ENCODE data around the gene MYH2. TPM values are rescaled to one million over a fixed set of nuclear protein-coding genes. Genes with fewer than 3 reads are reported as not detected.

Gene MYH2
- total RNA-seq, 4 donors from 2014 or later = under 0.01 to 1.4 (median 0.34) TPM

- no peaks in the 10 kb centered on the region for H3K4me1 ChIP-seq
- intact Hi-C loops (cut with DNase I) = no loop called here
- no peak for TF ChIP-seq POLR2A (IDR thresholded peaks at IDR 0.05; ENCODE audit: low read depth)
- no peak for TF ChIP-seq EP300 (IDR thresholded peaks at IDR 0.05)
- TF ChIP-seq CTCF (IDR thresholded peaks at IDR 0.05) = no peak
These were observed 36.0 kb downstream of the MYH2 start for GRCh38 chr17:10513299-10514067.

GRCh38 chr17:10512856-10513255 is 36.6 kb downstream of the MYH2 start:
- H3K27ac ChIP-seq (replicated peaks in 1 of 4) = no peak overlapping the region
- intact Hi-C loops (cut with DNase I) = no loop called here
- H3K36me3 ChIP-seq = no peaks in the 10 kb centered on the region
- no peak overlapping the region for H3K4me3 ChIP-seq
- no peak for TF ChIP-seq EP300 (IDR thresholded peaks at IDR 0.05)
- TF ChIP-seq POLR2A (IDR thresholded peaks at IDR 0.05; ENCODE audit: low read depth) = no peak
- TF ChIP-seq POLR2AphosphoS5 (IDR thresholded peaks at IDR 0.05) = no peak
- no peak for TF ChIP-seq CTCF (IDR thresholded peaks at IDR 0.05)
- H3K27me3 ChIP-seq = no peaks in the 10 kb centered on the region
- DNase-seq (ENCODE audit: extremely low spot score) = no peak
- no peaks in the 10 kb centered on the region for H3K4me1 ChIP-seq
- H3K9me3 ChIP-seq = no peaks in the 10 kb centered on the region
- 70% methylated on average over 2 of the region's 2 CpGs for WGBS

More at GRCh38 chr17:10513299-10514067, 36.0 kb downstream of the MYH2 start:
- DNase-seq (ENCODE audit: extremely low spot score) = no peak
- WGBS = 49% methylated on average over 6 of the region's 6 CpGs
- Histone ChIP-seq H3K4me3 (no peak overlapping the region), H3K27me3 (no peaks in the 10 kb centered on the region), H3K27ac (replicated peaks in 1 of 4) (no peak overlapping the region), H3K36me3 (no peaks in the 10 kb centered on the region), H3K9me3 (no peaks in the 10 kb centered on the region)

- no peak for DNase-seq (ENCODE audit: extremely low spot score)
- WGBS = 64% methylated on average over 3 of the region's 3 CpGs
- no peaks in the 10 kb centered on the region for H3K27me3 ChIP-seq
- H3K9me3 ChIP-seq = no peaks in the 10 kb centered on the region
- no peak for TF ChIP-seq EP300 (IDR thresholded peaks at IDR 0.05)
- TF ChIP-seq POLR2AphosphoS5 (IDR thresholded peaks at IDR 0.05) = no peak
- TF ChIP-seq POLR2A (IDR thresholded peaks at IDR 0.05; ENCODE audit: low read depth) = no peak
- no peak for TF ChIP-seq CTCF (IDR thresholded peaks at IDR 0.05)
- no peaks in the 10 kb centered on the region for H3K4me1 ChIP-seq
- H3K36me3 ChIP-seq = no peaks in the 10 kb centered on the region
- intact Hi-C loops (cut with DNase I) = no loop called here
- H3K27ac ChIP-seq (replicated peaks in 1 of 4) = no peak overlapping the region
- no peak overlapping the region for H3K4me3 ChIP-seq
These were observed 49.5 kb downstream of the MYH2 start for GRCh38 chr17:10499950-10500349.

- no peaks in the 10 kb centered on the region for H3K4me1 ChIP-seq
- 84% methylated on average over 2 of the region's 2 CpGs for WGBS
- H3K27me3 ChIP-seq = no peaks in the 10 kb centered on the region
- TF ChIP-seq POLR2A (IDR thresholded peaks at IDR 0.05; ENCODE audit: low read depth) = no peak
- no peak for TF ChIP-seq EP300 (IDR thresholded peaks at IDR 0.05)
- no peak for TF ChIP-seq CTCF (IDR thresholded peaks at IDR 0.05)
- no peak for TF ChIP-seq POLR2AphosphoS5 (IDR thresholded peaks at IDR 0.05)
- peaks cover 0 to 36% (median 24%) of the 10 kb centered on the region in 4 donors for H3K9me3 ChIP-seq
- no peak overlapping the region for H3K27ac ChIP-seq (replicated peaks in 1 of 4)
- DNase-seq (ENCODE audit: extremely low spot score) = no peak
- H3K4me3 ChIP-seq = no peak overlapping the region
- intact Hi-C loops (cut with DNase I) = no loop called here
- no peaks in the 10 kb centered on the region for H3K36me3 ChIP-seq
These were observed 57.5 kb downstream of the MYH2 start for GRCh38 chr17:10492004-10492403.

- 79% methylated on average over 1 of the region's 1 CpG for WGBS
- H3K9me3 ChIP-seq = peaks cover 0 to 14% (median 9%) of the 10 kb centered on the region in 4 donors
- H3K27me3 ChIP-seq = no peaks in the 10 kb centered on the region
- no peak overlapping the region for H3K4me3 ChIP-seq
- DNase-seq (ENCODE audit: extremely low spot score) = no peak
- no peaks in the 10 kb centered on the region for H3K4me1 ChIP-seq
- intact Hi-C loops (cut with DNase I) = no loop called here
- no peak overlapping the region for H3K27ac ChIP-seq (replicated peaks in 1 of 4)
- H3K36me3 ChIP-seq = no peaks in the 10 kb centered on the region
- no peak for TF ChIP-seq CTCF (IDR thresholded peaks at IDR 0.05)
- TF ChIP-seq EP300 (IDR thresholded peaks at IDR 0.05) = no peak
These were observed 67.2 kb downstream of the MYH2 start for GRCh38 chr17:10482252-10482651.

Data from esophagus muscularis mucosa (tissue), 4 donors.